OCI-LY1 (cell line): ENCODE measurements around the gene PNMA8B.
A peak's percentile ranks its signal among the peaks of the same experiment; 100 is the strongest.

ENCODE experiments used
- H2AFZ ChIP-seq: fragments of 200-600 bp; sonication (generic), shearing (Covaris generic); 2 replicates; pipeline ENCODE4 v1.6.0; 2014; ENCODE audit warnings: antibody characterized with exemption, mild to moderate bottlenecking, low read length
- H3F3A ChIP-seq: fragments of 200-600 bp; sonication (generic), shearing (Covaris generic); 2 replicates; pipeline ENCODE4 v1.6.0; 2014; ENCODE audit warnings: mild to moderate bottlenecking, antibody characterized with exemption, low read length, moderate library complexity; ENCODE audit not compliant: insufficient read depth
- H3K27ac ChIP-seq: fragments of 200-600 bp; sonication (generic); 2 replicates; pipeline ENCODE4 v1.5.1; 2014; ENCODE audit warnings: low read length, mixed run types, mild to moderate bottlenecking, low read depth; ENCODE audit not compliant: poor library complexity, severe bottlenecking
- H3K27me3 ChIP-seq: fragments of 200-600 bp; sonication (generic); 2 replicates; pipeline ENCODE4 v1.6.0; 2014; ENCODE audit warnings: antibody characterized with exemption, mild to moderate bottlenecking, low read length, moderate library complexity; ENCODE audit not compliant: insufficient read depth
- H3K36me3 ChIP-seq: fragments of 200-600 bp; sonication (generic); 2 replicates; pipeline ENCODE4 v1.6.1; 2014; ENCODE audit warnings: mild to moderate bottlenecking, antibody characterized with exemption, low read length, moderate library complexity, mixed read lengths; ENCODE audit not compliant: insufficient read depth
- H3K4me1 ChIP-seq: fragments of 200-600 bp; sonication (generic); 2 replicates; pipeline ENCODE4 v1.5.1; 2014; ENCODE audit warnings: mild to moderate bottlenecking, low read length, moderate library complexity; ENCODE audit not compliant: insufficient read depth, severe bottlenecking
- H3K4me2 ChIP-seq: fragments of 200-600 bp; sonication (generic), shearing (Covaris generic); 2 replicates; pipeline ENCODE4 v1.6.1; 2014; ENCODE audit warnings: low read length
- H3K4me3 ChIP-seq: fragments of 200-600 bp; sonication (generic); 2 replicates; pipeline ENCODE4 v1.5.1; 2014; ENCODE audit warnings: low read length, low read depth, mild to moderate bottlenecking, mixed read lengths; ENCODE audit not compliant: poor library complexity, severe bottlenecking
- H3K79me2 ChIP-seq: fragments of 200-600 bp; shearing (Covaris generic); 2 replicates; pipeline ENCODE4 v1.6.1; 2016; ENCODE audit warnings: mixed run types, low read length, mixed read lengths; ENCODE audit not compliant: insufficient read depth
- H3K9ac ChIP-seq: fragments of 200-600 bp; sonication (generic), shearing (Covaris generic); 2 replicates; pipeline ENCODE4 v1.6.1; 2014; ENCODE audit warnings: mild to moderate bottlenecking, low read length, mixed read lengths
- H3K9me2 ChIP-seq: fragments of 200-600 bp; sonication (generic), shearing (Covaris generic); 2 replicates; pipeline ENCODE4 v1.6.1; 2014; ENCODE audit warnings: low read depth, mild to moderate bottlenecking, low read length, mixed read lengths
- H3K9me3 ChIP-seq: fragments of 200-600 bp; shearing (Covaris generic); 2 replicates; pipeline ENCODE4 v1.6.1; 2014; ENCODE audit warnings: low read length, mixed read lengths
- H4K20me1 ChIP-seq: fragments of 200-600 bp; sonication (generic), shearing (Covaris generic); 2 replicates; pipeline ENCODE4 v1.6.0; 2016; ENCODE audit warnings: mild to moderate bottlenecking, low read length; ENCODE audit not compliant: insufficient read depth
- CTCF ChIP-seq: fragments of 200-600 bp; sonication (generic), shearing (Covaris generic); IDR thresholded peaks from 2 replicates; pipeline ENCODE4 v1.5.1; 2017; ENCODE audit warnings: mild to moderate bottlenecking, antibody characterized with exemption, low read length, moderate library complexity, mixed read lengths
- EZH2 ChIP-seq: fragments of 200-600 bp; sonication (generic), shearing (Covaris generic); IDR thresholded peaks from 2 replicates; pipeline ENCODE4 v1.8.0; 2017; ENCODE audit warnings: borderline replicate concordance, mixed run types, mild to moderate bottlenecking, antibody characterized with exemption, low read length, moderate library complexity, mixed read lengths

PNMA8B gene

DNA sequence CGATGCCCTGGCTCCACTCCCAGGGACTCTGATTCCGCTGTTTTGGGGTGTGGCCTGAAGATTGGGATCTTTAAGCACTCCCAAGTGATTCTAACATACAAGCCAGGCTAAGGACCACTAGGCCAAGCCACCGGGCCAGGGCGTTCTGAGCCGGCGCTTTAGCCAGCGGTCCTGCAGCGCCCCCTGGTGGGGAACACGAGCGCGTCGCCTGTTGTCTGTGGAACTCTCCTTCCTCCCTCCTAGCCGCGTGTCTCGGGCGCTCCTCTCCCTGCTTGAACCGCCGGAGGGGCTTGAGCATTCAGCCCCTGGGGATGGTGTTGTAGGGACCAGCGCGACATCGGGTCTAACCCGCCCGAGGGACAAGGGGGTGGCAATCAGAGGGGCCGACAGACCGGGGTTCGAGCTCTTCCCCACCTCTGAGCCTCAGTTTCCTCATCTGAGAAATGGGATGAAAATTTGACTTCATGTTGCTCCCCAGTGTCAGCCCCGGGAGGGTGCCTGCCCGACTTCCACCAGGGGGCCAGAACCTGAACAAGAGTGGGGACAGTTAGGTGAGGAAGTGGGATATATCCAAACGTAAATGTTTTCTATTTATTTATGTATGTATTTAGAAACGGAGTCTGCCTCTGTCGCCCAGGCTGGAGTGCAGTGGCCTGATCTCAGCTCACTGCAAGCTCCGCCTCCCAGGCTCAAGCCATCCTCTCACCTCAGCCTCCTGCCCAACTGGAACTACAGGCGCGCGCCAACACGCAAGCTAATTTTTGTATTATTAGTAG lies 18.0 kb upstream of the PNMA8B start:
- TF ChIP-seq CTCF (peak; percentile 90), EZH2 (no peak)
- Histone ChIP-seq H3K9ac (no peak overlapping the region), H3K79me2 (no peaks in the 10 kb centered on the region), H4K20me1 (no peaks in the 10 kb centered on the region), H3K36me3 (no peaks in the 10 kb centered on the region), H2AFZ (no peak overlapping the region), H3K9me3 (no peaks in the 10 kb centered on the region), H3K4me1 (no peaks in the 10 kb centered on the region), H3K4me2 (no peak overlapping the region), H3K4me3 (no peak overlapping the region), H3K27me3 (no peaks in the 10 kb centered on the region; the same call in 1 of the 2 replicates), H3F3A (no peaks in the 10 kb centered on the region), H3K27ac (no peak overlapping the region), H3K9me2 (no peaks in the 10 kb centered on the region)

GRCh38 chr19:46511237-46511636 lies 15.6 kb upstream of the PNMA8B start:
- Histone ChIP-seq H3K9ac (no peak overlapping the region), H3F3A (no peaks in the 10 kb centered on the region), H3K27me3 (no peaks in the 10 kb centered on the region; the same call in 1 of the 2 replicates), H3K4me2 (no peak overlapping the region), H3K27ac (no peak overlapping the region), H3K4me1 (no peaks in the 10 kb centered on the region), H3K9me3 (no peaks in the 10 kb centered on the region), H3K79me2 (no peaks in the 10 kb centered on the region), H3K9me2 (no peaks in the 10 kb centered on the region), H3K36me3 (no peaks in the 10 kb centered on the region), H3K4me3 (no peak overlapping the region), H2AFZ (no peak overlapping the region), H4K20me1 (no peaks in the 10 kb centered on the region)
- no peak for TF ChIP-seq CTCF
- no peak for TF ChIP-seq EZH2

- Histone ChIP-seq H3K4me1 (no peaks in the 10 kb centered on the region), H3F3A (no peaks in the 10 kb centered on the region), H3K4me2 (no peak overlapping the region), H3K4me3 (no peak overlapping the region), H3K79me2 (no peaks in the 10 kb centered on the region), H4K20me1 (no peaks in the 10 kb centered on the region), H3K27ac (no peak overlapping the region), H3K9ac (no peak overlapping the region), H3K36me3 (no peaks in the 10 kb centered on the region), H3K9me3 (no peaks in the 10 kb centered on the region), H3K27me3 (no peaks in the 10 kb centered on the region; the same call in 1 of the 2 replicates), H3K9me2 (no peaks in the 10 kb centered on the region), H2AFZ (no peak overlapping the region)
- no peak for TF ChIP-seq EZH2
- no peak for TF ChIP-seq CTCF
Observed at GRCh38 chr19:46508206-46508605, 12.5 kb upstream of the PNMA8B start.
